ENCODE measurements around the gene ZNF529. TPM values are rescaled to one million over a fixed set of nuclear protein-coding genes. Genes with fewer than 3 reads are reported as not detected.

ZNF529 gene
- total RNA-seq, 2 experiments from 2014 or later, result 12.0 to 14.7 TPM

GRCh38 chr19:36527873-36528193 is 45.3 kb downstream of the ZNF529 start:
- CTCF ChIA-PET, result interaction anchor here (1.1 to 1.3 kb wide), 2 partner anchors 38 to 45 kb away, joined by 3 to 6 read pairs; partner anchors contain the start of genes ZNF529 and ZNF566
- POLR2A ChIA-PET, result interaction anchor here (0.6 to 2.6 kb wide), 8 partner anchors 39 to 940 kb away, joined by 3 to 16 read pairs (median 8); partner anchors contain the start of genes ZFP14, ZNF146, ZNF345 and ZNF382

DNA sequence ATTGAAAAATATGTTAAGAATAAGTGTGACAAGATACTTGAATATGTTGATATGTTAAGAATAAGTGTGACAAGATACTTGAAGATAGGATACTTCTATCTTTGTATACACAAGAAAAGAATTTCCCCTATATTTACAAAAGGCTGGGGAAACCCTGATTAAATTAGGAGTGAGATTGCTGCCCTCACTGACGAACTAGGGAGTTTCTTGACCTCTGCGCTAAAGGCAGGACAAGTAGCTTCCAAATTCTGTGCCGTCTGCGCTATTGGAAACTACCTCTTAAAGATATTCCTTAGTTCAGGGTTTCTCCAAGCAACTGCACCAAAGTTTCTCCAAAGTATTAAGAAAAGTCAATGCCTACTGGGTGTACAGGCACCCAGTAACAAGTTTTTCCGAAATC is 45.8 kb downstream of the ZNF529 start:
- ChIA-PET CTCF (no interaction called here), POLR2A (interaction anchor here (0.6 to 2.6 kb wide), 3 partner anchors 38 to 940 kb away, joined by 3 to 16 read pairs (median 8); partner anchors contain the start of genes ZNF146, ZNF565 and ZNF566)

GRCh38 chr19:36526581-36526980 is 46.5 kb downstream of the ZNF529 start:
- POLR2A ChIA-PET, result no interaction called here
- CTCF ChIA-PET, result no interaction called here

GRCh38 chr19:36524617-36525016 is 48.5 kb downstream of the ZNF529 start:
- CTCF ChIA-PET, result no interaction called here
- POLR2A ChIA-PET, result no interaction called here

GRCh38 chr19:36514012-36514612 is 59.0 kb downstream of the ZNF529 start:
- ChIA-PET POLR2A (no interaction called here), CTCF (no interaction called here)

DNA sequence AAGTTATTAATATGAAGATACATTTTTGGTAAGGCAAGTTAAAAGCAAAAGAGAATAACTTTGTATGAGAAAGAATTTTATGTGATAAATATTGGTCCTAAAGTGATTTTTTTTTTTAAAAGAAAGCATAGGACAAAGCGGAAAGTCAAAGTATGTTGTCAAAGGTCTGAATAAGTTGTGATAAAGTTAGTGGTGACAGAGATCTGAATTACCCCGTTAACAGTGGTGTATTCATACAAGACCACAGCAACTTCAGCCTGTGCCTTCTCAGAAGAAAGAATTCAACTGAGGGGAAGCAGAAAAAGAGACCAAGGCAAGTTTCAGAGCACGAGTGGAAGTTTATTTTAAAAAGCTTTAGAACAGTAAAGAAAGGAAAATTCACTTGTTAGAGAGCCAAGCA is 64.8 kb downstream of the ZNF529 start:
- ChIA-PET CTCF (no interaction called here), POLR2A (interaction anchor here (0.7 kb wide), 1 partner anchor 8 kb away, joined by 5 read pairs; no protein-coding TSS in a partner anchor)

- CTCF ChIA-PET, result no interaction called here
- POLR2A ChIA-PET, result no interaction called here
Observed at GRCh38 chr19:36501973-36502372, 71.1 kb downstream of the ZNF529 start.

DNA sequence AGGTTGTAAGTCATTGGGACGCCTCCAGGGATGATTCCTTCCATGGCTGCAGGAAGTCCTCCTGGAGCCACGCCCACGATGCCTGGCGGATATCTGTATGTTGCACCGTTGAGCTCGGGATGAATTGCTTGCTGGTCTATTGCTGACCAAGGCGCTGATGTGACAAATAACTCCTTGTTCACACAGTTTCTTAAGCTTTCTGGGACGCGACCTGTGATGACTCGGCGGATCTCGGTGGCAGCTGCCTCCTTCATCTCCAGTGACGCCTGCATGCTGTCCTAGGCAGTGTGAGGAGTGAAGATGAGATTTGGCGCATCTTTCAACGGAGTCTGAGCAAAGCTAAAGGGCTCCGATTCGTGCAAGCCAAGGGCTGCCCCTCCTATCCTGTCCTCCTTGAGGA is 76.1 kb downstream of the ZNF529 start:
- CTCF ChIA-PET, result no interaction called here

More for the DNA sequence above, 76.1 kb downstream of the ZNF529 start:
- POLR2A ChIA-PET, result no interaction called here

Other genes starting within 250 kb of the ZNF529 start
- 1 to 10 TPM; 2.2 TPM for gene ZFP14, start 194.1 kb downstream of the ZNF529 start, total RNA-seq
- gene ZFP82, start 154.6 kb downstream of the ZNF529 start, total RNA-seq, result 1 to 10 TPM; 5.3 to 6.2 TPM
- 1 to 10 TPM; 7.3 to 7.7 TPM for gene ZNF566, start 83.7 kb downstream of the ZNF529 start, total RNA-seq
- 1 to 10 TPM; 5.4 to 5.8 TPM for gene ZNF260, start 45.0 kb downstream of the ZNF529 start, total RNA-seq
- gene ZNF382, start 32.0 kb upstream of the ZNF529 start, total RNA-seq, result 10 to 100 TPM; 10.3 to 10.9 TPM
- 1 to 10 TPM; 5.3 to 5.4 TPM for gene ZNF461, start 93.5 kb upstream of the ZNF529 start, total RNA-seq
- gene ZNF567, start 114.3 kb upstream of the ZNF529 start, total RNA-seq, result 1 to 10 TPM; 7.0 to 7.9 TPM
- gene ZNF850, start 199.5 kb upstream of the ZNF529 start, total RNA-seq, result 1 to 10 TPM; 5.0 to 6.0 TPM

Data from activated CD8-positive, alpha-beta memory T cell treated with anti-CD3 and anti-CD28 coated beads for 36 hours (primary cell).